K562 (cell line): Measurements from ENCODE around the gene DPYSL4. TPM values are rescaled to one million over a fixed set of nuclear protein-coding genes. Genes with fewer than 3 reads are reported as not detected.

Experiments
- ATAC-seq: fragments of 200-7000 bp; cut with Tn5 transposase; 3 replicates; pipeline ENCODE4 v1.9.1; 2020; ENCODE audit warnings: moderate library complexity
- BruUV-seq: library from RNA; stranded (reverse); fragments of 400-500 nt; replicated peaks from 2 replicates; lab custom pipeline; 2021; lab: Mats Ljungman, UMichigan
- CTCF ChIA-PET: fragments of 300-600 bp; formaldehyde crosslinking; extraction: SDS; loops from one replicate; lab custom pipeline; 2021; ENCODE audit warnings: low intra/inter-chr PET ratio; lab: Yijun Ruan, JAX
- POLR2A ChIA-PET: fragments of 300-600, 350-650 bp; sonication (Branson Sonifier 250); formaldehyde crosslinking; extraction: SDS; loops from one replicate; lab custom pipeline; 2021; ENCODE audit warnings: antibody characterized with exemption, inconsistent platforms; lab: Yijun Ruan, JAX
- DNase-seq, 4 experiments: peaks; one replicate each; pipeline versions ENCODE4 v3.0.0 to v3.0.0-alpha.2; 2011 to 2018; ENCODE audit warnings: low spot score in 3 of 4, mixed read lengths in 3 of 4; ENCODE audit errors: extremely low read depth in 1 of 4
- FAIRE-seq: peaks from 2 replicates; lab custom pipeline; 2011; peaks lifted over from hg19 to GRCh38; lab: Jason Lieb, UNC
- H2AFZ ChIP-seq: 2 replicates; pipeline ENCODE4 v1.6.0; 2011; ENCODE audit warnings: low read depth, low read length, control low read depth, inconsistent platforms
- H3K27ac ChIP-seq: fragments of 200-600 bp; 3 replicates; pipeline ENCODE4 v1.8.0; 2011; ENCODE audit warnings: low read depth, mild to moderate bottlenecking, control low read depth, inconsistent platforms, low read length, moderate library complexity, mixed read lengths; ENCODE audit errors: extremely low read depth
- H3K27me3 ChIP-seq, 2 experiments: fragments of 300-600 bp in 1 of 2; 2 replicates in 1 of 2; 3 replicates in 1 of 2; pipeline versions ENCODE4 v1.6.0 to v1.8.0; 2011; ENCODE audit warnings: inconsistent platforms in 2 of 2, low read length in 2 of 2, mild to moderate bottlenecking in 1 of 2, mixed read lengths in 1 of 2, moderate library complexity in 1 of 2; ENCODE audit not compliant: control insufficient read depth in 2 of 2, insufficient read depth in 2 of 2
- H3K36me3 ChIP-seq: fragments of 300-600 bp; 3 replicates; pipeline ENCODE4 v1.8.0; 2011; ENCODE audit warnings: mild to moderate bottlenecking, low read length, inconsistent platforms; ENCODE audit not compliant: control insufficient read depth, insufficient read depth
- H3K4me1 ChIP-seq, 2 experiments: fragments of 200-600 bp in 1 of 2; replicated peaks in 1 of 2; 2 replicates in 1 of 2; 3 replicates in 1 of 2; pipeline versions ENCODE4 v1.5.1 to v1.8.0; 2011; ENCODE audit warnings: inconsistent platforms in 2 of 2, low read length in 2 of 2, mild to moderate bottlenecking in 1 of 2, mixed read lengths in 1 of 2, moderate library complexity in 1 of 2; ENCODE audit not compliant: control insufficient read depth in 2 of 2, insufficient read depth in 2 of 2
- H3K4me2 ChIP-seq: 2 replicates; pipeline ENCODE4 v1.6.1; 2011; ENCODE audit warnings: low read length, control low read depth, inconsistent platforms, mixed read lengths; ENCODE audit not compliant: insufficient read depth
- H3K4me3 ChIP-seq: fragments of 200-600 bp; sonication (generic), shearing (Covaris generic); 2 replicates; pipeline ENCODE4 v1.5.1; 2016; ENCODE audit warnings: control low read depth, inconsistent platforms
- H3K79me2 ChIP-seq: fragments of 200-600 bp; 3 replicates; pipeline ENCODE4 v1.8.0; 2011; ENCODE audit warnings: low read length, inconsistent platforms; ENCODE audit not compliant: control insufficient read depth, insufficient read depth
- H3K9ac ChIP-seq, 2 experiments: 2 replicates each; pipeline versions ENCODE4 v1.6.0 to v1.6.1; 2011; ENCODE audit warnings: low read depth in 2 of 2, low read length in 2 of 2, control low read depth in 1 of 2, inconsistent platforms in 1 of 2, mild to moderate bottlenecking in 1 of 2, mixed read lengths in 1 of 2; ENCODE audit not compliant: insufficient read depth in 1 of 2
- H3K9me1 ChIP-seq: one replicate; pipeline ENCODE4 v1.6.0; 2011; ENCODE audit warnings: inconsistent platforms, mild to moderate bottlenecking, low read length, moderate library complexity; ENCODE audit not compliant: control insufficient read depth, insufficient read depth
- H3K9me3 ChIP-seq: replicated peaks from 2 replicates; pipeline ENCODE4 v1.5.1; 2011; ENCODE audit warnings: low read depth, low read length, inconsistent platforms; ENCODE audit not compliant: control insufficient read depth, insufficient read depth
- H4K20me1 ChIP-seq: replicated peaks from 2 replicates; pipeline ENCODE4 v1.6.1; 2011; ENCODE audit warnings: low read length, inconsistent platforms, mixed read lengths; ENCODE audit not compliant: control insufficient read depth, insufficient read depth
- MED1 ChIP-seq: sonication (generic); formaldehyde crosslinking; IDR thresholded peaks from 2 replicates; pipeline ENCODE4 v1.8.1; 2023; ENCODE audit warnings: missing genetic modification reagents, borderline replicate concordance
- NFIC ChIP-seq: fragments of 450-650 bp; IDR thresholded peaks from 2 replicates; pipeline ENCODE4 v1.6.1; 2017; ENCODE audit warnings: mild to moderate bottlenecking, inconsistent platforms
- TAL1 ChIP-seq: fragments of 450-650 bp; IDR thresholded peaks from 2 replicates; pipeline ENCODE4 v1.6.1; 2016; ENCODE audit warnings: mild to moderate bottlenecking
- WGBS: fragments of 100-300 bp; shearing (Covaris generic); methylation state at CpG from one replicate; pipeline ENCODE4 v1.1.6; 2016; ENCODE audit warnings: low coverage, mixed read lengths; ENCODE audit not compliant: insufficient coverage; ENCODE audit errors: missing lambda C conversion rate; 5-methylcytosine and 5-hydroxymethylcytosine counted together
- in situ Hi-C: fragments of 300-500 bp; cut with MboI; formaldehyde crosslinking; loops from 4 replicates; pipeline ENCODE4 v1.15.0; 2018; ENCODE audit warnings: inconsistent platforms, mixed read lengths
- intact Hi-C: fragments of 100-400 bp; cut with micrococcal nuclease; formaldehyde crosslinking; loops from 2 replicates; pipeline ENCODE4 v1.14.2; 2022
- polyA plus RNA-seq, 8 experiments: library from polyadenylated mRNA; depleted of rRNA in 4 of 8; stranded (reverse) in 5 of 8; unstranded in 3 of 8; fragments of >200 nt; fragmentation: Nextera tagmentation in 2 of 8; fragmentation: Illumina TruSeq in 1 of 8; extraction: Ambion mirVana in 2 of 8; extraction: Trizol in 1 of 8; gene quantifications; 2 replicates each; pipeline versions ENCODE4 v1.2.1 to v1.2.3, GENCODE V29; 2011 to 2014; ENCODE audit warnings: inconsistent platforms in 1 of 8, missing spikeins in 1 of 8
- total RNA-seq, 7 experiments: library from RNA; depleted of rRNA in 6 of 7; stranded (reverse); fragments of >200 nt in 6 of 7; fragmentation: Illumina TruSeq in 2 of 7; extraction: Trizol in 2 of 7; gene quantifications; 2 replicates each; pipeline versions ENCODE4 v1.2.1 to v1.2.3, GENCODE V29; 2011 to 2021; ENCODE audit warnings: low replicate concordance in 1 of 7
- TF ChIP-seq, protein P1 (sequence below): sonication (generic); formaldehyde crosslinking; IDR thresholded peaks from 2 replicates; pipeline ENCODE4 v1.9.0; 2022; ENCODE audit warnings: mild to moderate bottlenecking, missing genetic modification reagents

DPYSL4 gene
- total and polyA plus RNA-seq, 9 of the 15 experiments (the other 6 are each of a cell fraction or from before 2014, with no cell fraction given), result 0.03 TPM; not detected in 8

DNA sequence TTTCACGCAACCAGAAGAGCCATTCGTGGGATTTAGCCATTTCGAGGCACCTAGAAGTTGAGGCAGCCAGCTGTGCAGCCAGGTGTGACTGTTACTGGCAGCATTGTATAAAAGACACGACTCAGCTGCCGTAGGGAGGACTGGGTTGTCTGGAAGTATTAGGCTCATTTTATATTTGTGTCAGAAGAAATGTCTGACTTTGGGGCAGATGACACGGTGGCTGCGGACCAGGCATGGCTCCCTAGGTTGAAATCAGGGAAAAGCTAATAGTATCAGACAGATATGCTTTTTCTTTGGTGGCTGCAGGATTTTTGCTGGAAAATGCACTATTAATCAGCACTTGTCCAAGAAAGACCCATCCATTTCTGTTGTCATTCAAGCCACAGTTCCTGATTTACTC is 4.2 kb upstream of the DPYSL4 start:
- CTCF ChIA-PET, result no interaction called here
- H3K9me1 ChIP-seq, result no peaks in the 10 kb centered on the region
- intact Hi-C loops, result no loop called here
- H3K4me3 ChIP-seq, result no peak overlapping the region
- H3K27ac ChIP-seq, result no peak overlapping the region
- H3K4me1 ChIP-seq, result peaks cover 0 to 22% of the 10 kb centered on the region in 2 experiments; a peak in 2 of 5 replicates
- H3K79me2 ChIP-seq, result no peaks in the 10 kb centered on the region
- TF ChIP-seq TAL1, result no peak
- WGBS, result 0% methylated on average over 7 of the region's 7 CpGs
- no peak overlapping the region for H3K9ac ChIP-seq
- no peaks in the 10 kb centered on the region for H3K36me3 ChIP-seq
- H4K20me1 ChIP-seq, result no peaks in the 10 kb centered on the region
- H2AFZ ChIP-seq, result no peak overlapping the region
- no peak for ATAC-seq
- peaks cover 2 to 20% of the 10 kb centered on the region in 2 experiments; a peak in 2 of 5 replicates for H3K27me3 ChIP-seq
- BruUV-seq, result no TSS peak
- H3K9me3 ChIP-seq, result no peaks in the 10 kb centered on the region
- no peak for DNase-seq
- no peak overlapping the region for H3K4me2 ChIP-seq
- POLR2A ChIA-PET, result interaction anchor here (0.6 kb wide), 1 partner anchor 198 kb away, joined by 3 read pairs; no protein-coding TSS in a partner anchor
- in situ Hi-C loops, result no loop called here
- no peak for FAIRE-seq

GRCh38 chr10:132183046-132183445 is 3.7 kb upstream of the DPYSL4 start:
- H3K36me3 ChIP-seq, result no peaks in the 10 kb centered on the region
- H2AFZ ChIP-seq, result no peak overlapping the region
- intact Hi-C loops, result no loop called here
- no TSS peak for BruUV-seq
- no peaks in the 10 kb centered on the region for H3K79me2 ChIP-seq
- ChIA-PET CTCF (no interaction called here), POLR2A (no interaction called here)
- in situ Hi-C loops, result no loop called here
- H3K27me3 ChIP-seq, result peaks cover 2 to 20% of the 10 kb centered on the region in 2 experiments; a peak in 2 of 5 replicates
- TF ChIP-seq NFIC (peak; percentile 26; the same call in 1 of the 2 replicates), MED1 (CRISPR knock-in tag) (no peak)
- TF ChIP-seq, protein P1, sequence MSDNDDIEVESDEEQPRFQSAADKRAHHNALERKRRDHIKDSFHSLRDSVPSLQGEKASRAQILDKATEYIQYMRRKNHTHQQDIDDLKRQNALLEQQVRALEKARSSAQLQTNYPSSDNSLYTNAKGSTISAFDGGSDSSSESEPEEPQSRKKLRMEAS (CRISPR knock-in tag), result no peak
- DNase-seq, result no peak
- no peaks in the 10 kb centered on the region for H3K9me1 ChIP-seq
- H3K9ac ChIP-seq, result no peak overlapping the region
- no peak overlapping the region for H3K4me2 ChIP-seq
- peaks cover 0 to 25% of the 10 kb centered on the region in 2 experiments; a peak in 2 of 5 replicates for H3K4me1 ChIP-seq
- H3K9me3 ChIP-seq, result no peaks in the 10 kb centered on the region
- no peak overlapping the region for H3K4me3 ChIP-seq
- 2% methylated on average over 8 of the region's 8 CpGs for WGBS
- no peaks in the 10 kb centered on the region for H4K20me1 ChIP-seq
- no peak overlapping the region for H3K27ac ChIP-seq
- no peak for ATAC-seq
- no peak for FAIRE-seq
